Measurements from ENCODE around the gene KMT5B. TPM values are rescaled to one million over a fixed set of nuclear protein-coding genes. Genes with fewer than 3 reads are reported as not detected.

KMT5B gene
- total and polyA plus RNA-seq, 2 experiments from 2014 or later: 26.4 to 31.0 TPM

GRCh38 chr11:68212421-68213134 is 518 bp downstream of the KMT5B start (continued):
- TF ChIP-seq REST (IDR thresholded peaks at IDR 0.05; ENCODE audit: unreplicated experiment): no peak

DNA sequence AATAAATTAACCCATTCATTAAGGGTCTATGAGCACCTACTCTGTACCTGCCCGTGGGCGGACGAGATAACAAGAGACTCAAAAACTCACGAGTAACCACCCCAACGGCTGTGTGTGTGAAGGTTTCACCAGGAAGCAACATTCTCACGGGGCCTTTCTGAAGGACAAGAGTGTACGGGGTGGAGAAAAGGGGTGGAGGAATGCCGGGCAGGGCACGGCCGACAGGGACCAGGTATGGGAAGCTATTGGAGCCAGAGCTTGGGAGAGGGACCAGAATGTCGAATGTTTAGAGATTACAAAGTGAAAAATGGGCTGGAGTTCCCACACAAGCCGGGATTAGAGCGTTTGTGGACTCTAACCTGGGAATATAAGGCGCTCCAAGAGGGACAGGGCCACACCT is 1.6 kb downstream of the KMT5B start:
- H3K4me2 ChIP-seq: peak overlapping the region; percentile 88
- H2AFZ ChIP-seq: no peak overlapping the region
- H3K4me1 Mint-ChIP-seq: peaks cover 48% of the 10 kb centered on the region
- ATAC-seq: no peak
- H3K36me3 ChIP-seq (ENCODE audit: insufficient read depth): no peaks in the 10 kb centered on the region
- peaks cover 58% of the 10 kb centered on the region for H3K79me2 ChIP-seq (replicated peaks; ENCODE audit: insufficient read depth)
- H3K27me3 ChIP-seq (ENCODE audit: insufficient read depth): peaks cover 4% of the 10 kb centered on the region
- DNase-seq (ENCODE audit: low spot score): no peak
- H3F3A ChIP-seq (replicated peaks; ENCODE audit: low read depth): peaks cover 2% of the 10 kb centered on the region; the same call in 1 of the 2 replicates
- peaks cover 15% of the 10 kb centered on the region for H3K4me1 ChIP-seq (ENCODE audit: insufficient read depth)
- peaks cover 2% of the 10 kb centered on the region; the same call in 1 of the 3 replicates for H3K36me3 Mint-ChIP-seq (ENCODE audit: low read depth)
- peak overlapping the region; percentile 91 for H3K4me3 Mint-ChIP-seq
- no peak overlapping the region for H3K27ac ChIP-seq (ENCODE audit: low read depth)
- H3K27me3 Mint-ChIP-seq (ENCODE audit: insufficient read depth, low read depth, poor library complexity): peaks cover 31% of the 10 kb centered on the region
- H3K9me3 Mint-ChIP-seq: no peaks in the 10 kb centered on the region; the same call in 2 of the 3 replicates
- H4K20me1 ChIP-seq (replicated peaks; ENCODE audit: insufficient read depth): peaks cover 30% of the 10 kb centered on the region
- H3K27ac Mint-ChIP-seq: no peak overlapping the region
- peak overlapping the region; percentile 90 for H3K4me3 ChIP-seq
- no peaks in the 10 kb centered on the region for H3K9me2 ChIP-seq (ENCODE audit: insufficient read depth)
- TF ChIP-seq NANOG (IDR thresholded peaks at IDR 0.05; ENCODE audit: borderline replicate concordance) (no peak), STAT1 (IDR thresholded peaks at IDR 0.05; ENCODE audit: unreplicated experiment) (no peak), ZNF331 (CRISPR knock-in tag; IDR thresholded peaks at IDR 0.05; ENCODE audit: low read depth) (no peak), JUNB (IDR thresholded peaks at IDR 0.05; ENCODE audit: unreplicated experiment) (no peak), CREB1 (CRISPR knock-in tag; IDR thresholded peaks at IDR 0.05; ENCODE audit: low read depth) (no peak), EZH2 (IDR thresholded peaks at IDR 0.05; ENCODE audit: low read depth, unreplicated experiment) (no peak), POLR2AphosphoS5 (IDR thresholded peaks at IDR 0.05; ENCODE audit: low read depth) (no peak), ETS1 (IDR thresholded peaks at IDR 0.05) (no peak), ZNF462 (CRISPR knock-in tag; IDR thresholded peaks at IDR 0.05) (no peak), EZH2phosphoT487 (IDR thresholded peaks at IDR 0.05; ENCODE audit: unreplicated experiment) (no peak)
- TF ChIP-seq, protein P1, sequence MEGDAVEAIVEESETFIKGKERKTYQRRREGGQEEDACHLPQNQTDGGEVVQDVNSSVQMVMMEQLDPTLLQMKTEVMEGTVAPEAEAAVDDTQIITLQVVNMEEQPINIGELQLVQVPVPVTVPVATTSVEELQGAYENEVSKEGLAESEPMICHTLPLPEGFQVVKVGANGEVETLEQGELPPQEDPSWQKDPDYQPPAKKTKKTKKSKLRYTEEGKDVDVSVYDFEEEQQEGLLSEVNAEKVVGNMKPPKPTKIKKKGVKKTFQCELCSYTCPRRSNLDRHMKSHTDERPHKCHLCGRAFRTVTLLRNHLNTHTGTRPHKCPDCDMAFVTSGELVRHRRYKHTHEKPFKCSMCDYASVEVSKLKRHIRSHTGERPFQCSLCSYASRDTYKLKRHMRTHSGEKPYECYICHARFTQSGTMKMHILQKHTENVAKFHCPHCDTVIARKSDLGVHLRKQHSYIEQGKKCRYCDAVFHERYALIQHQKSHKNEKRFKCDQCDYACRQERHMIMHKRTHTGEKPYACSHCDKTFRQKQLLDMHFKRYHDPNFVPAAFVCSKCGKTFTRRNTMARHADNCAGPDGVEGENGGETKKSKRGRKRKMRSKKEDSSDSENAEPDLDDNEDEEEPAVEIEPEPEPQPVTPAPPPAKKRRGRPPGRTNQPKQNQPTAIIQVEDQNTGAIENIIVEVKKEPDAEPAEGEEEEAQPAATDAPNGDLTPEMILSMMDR (conservative IDR thresholded peaks at IDR 0.05; ENCODE audit: low read depth in 2 of 2): no peak
